NCI-H1694 (cell line): ENCODE measurements around the gene UNKL.

Experiments
- DNase-seq: peaks from one replicate; lab custom pipeline; 2025; lab: John Stamatoyannopoulos, UW

UNKL gene

DNA sequence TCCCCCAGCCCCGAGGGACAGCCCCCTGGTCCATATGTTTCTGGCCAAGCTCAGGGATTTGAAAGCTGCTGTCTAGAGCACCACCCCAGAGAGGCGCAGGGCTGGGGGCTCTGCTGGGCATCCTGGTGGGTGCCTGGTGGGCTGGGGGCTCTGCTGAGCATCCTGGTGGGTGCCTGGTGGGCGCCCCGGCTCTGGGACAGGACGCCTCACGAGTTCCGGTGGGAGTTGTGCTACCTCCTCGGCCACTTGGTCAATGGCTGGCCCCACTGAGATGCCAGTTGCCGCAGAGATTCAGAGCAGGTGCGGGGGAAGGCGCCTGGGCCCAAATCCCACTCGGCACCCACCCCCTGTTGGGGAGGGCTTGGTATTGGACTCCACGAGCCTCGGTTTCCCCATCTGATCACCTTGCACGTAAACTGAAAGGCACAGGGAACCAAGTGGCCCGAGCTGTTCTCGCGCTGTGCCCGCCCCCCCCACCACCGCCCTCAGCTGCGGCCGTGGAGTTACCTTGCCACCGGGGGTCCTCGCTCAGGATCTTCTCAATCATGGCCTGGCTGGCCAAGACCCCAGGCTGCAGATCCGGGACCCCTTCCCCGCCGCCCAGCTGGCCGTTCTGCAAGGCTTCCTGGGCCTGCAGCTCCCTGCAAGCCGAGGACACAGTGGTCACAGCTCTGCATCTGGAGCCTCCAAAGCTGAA lies 13.3 kb downstream of the UNKL start:
- DNase-seq: no peak

DNA sequence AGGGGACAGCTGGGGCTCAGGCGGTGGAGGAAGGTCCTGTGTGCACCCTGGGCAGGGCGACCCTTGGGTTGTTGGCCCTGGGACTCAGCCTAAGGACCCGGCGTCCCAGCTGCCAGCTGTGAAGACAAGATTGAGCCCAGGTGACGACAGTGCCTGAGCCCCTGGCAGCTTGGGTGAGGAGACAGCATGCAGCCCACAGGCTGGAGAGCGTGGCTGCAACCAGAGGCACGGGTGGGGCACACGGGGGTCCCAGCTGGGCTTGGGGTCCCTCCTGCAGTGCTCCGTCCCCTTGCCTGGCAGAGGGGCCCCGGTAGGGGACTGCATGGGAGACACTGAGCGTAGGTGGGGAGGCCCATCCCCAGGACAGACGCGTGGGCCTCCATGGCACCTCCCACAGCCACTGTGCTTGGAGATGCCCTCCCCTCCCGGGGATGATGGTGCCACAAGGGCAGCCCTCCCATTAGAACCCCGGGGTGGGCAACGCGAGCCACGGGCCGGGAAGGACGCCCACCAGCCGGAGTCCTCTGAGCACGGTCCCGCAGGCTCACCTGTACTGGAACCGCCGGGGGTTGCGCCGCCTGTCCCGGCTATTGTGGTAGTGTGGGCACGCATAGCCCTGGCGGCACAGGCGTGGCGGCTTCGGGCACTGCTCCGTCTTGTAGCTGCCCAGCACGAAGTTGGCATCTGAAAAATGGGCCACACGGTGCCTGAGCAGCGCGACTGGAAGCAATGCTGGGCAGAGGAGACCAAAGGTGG lies 15.5 kb downstream of the UNKL start:
- DNase-seq: no peak

DNA sequence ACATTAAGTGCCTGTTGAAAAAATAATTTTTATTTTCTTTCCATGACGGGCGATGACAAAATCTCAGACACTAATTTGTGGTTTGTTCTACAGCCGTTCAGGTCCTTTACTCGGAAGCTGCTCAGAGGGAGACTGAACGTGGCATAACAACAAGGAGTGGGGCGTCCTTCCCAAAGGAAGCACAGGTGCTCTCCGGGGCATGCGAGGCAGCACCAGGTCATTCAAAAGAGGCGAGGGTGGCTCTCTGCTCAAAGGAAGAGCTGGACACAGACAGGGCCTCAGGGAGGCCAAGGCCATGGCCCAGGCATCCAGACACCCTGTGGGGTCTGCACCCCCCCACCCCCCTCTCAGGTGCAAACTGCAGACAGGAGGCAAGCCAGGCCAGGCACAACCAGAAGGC lies 16.2 kb downstream of the UNKL start:
- DNase-seq: no peak

DNA sequence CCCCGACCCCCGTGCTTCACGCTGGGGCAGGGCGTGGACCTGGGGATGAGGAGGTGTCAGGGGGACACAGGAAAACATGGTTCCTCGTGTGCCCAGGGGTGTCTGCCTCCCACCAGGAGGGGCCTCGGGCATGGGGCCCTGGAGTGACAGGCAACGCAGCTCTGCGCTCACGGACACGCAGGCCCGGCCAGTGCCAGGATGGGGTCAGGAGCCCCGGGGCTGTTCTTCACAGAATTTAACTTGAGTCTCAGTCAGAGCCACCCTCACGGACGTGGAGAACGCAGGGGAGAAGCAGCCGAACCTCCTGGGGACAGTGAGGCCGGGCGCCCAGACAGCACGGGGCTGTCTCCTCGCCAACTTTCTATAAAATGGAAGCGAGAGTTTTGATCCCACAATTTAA lies 16.7 kb downstream of the UNKL start:
- DNase-seq: no peak

DNA sequence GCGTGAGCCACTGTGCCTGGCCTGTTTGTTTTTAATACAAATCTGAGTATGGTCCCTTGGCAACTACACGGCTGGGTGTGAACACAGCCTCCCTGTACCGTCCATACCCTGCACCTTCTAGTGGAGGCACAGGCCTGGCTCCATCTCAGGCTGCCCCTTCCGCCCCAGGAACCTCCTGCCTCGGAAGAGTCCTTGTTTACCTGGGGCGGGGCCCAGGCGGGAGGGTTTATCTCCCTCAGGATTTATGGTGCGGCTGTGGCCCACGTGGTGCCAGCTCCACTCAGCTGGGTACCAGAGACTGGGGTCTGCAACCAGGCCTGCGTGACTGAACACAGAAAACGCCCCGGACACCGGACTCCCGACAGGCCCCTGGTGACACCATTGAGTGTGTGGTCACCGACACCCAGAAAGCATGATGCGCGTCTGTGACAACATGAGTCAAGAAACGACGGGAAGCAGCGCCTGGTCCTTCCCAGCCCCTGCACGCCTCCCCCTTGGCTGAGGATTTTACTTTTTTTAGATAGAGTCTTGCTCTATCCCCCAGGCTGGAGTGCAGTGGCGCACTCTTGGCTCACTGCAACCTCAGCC lies 19.0 kb downstream of the UNKL start:
- no peak for DNase-seq

DNA sequence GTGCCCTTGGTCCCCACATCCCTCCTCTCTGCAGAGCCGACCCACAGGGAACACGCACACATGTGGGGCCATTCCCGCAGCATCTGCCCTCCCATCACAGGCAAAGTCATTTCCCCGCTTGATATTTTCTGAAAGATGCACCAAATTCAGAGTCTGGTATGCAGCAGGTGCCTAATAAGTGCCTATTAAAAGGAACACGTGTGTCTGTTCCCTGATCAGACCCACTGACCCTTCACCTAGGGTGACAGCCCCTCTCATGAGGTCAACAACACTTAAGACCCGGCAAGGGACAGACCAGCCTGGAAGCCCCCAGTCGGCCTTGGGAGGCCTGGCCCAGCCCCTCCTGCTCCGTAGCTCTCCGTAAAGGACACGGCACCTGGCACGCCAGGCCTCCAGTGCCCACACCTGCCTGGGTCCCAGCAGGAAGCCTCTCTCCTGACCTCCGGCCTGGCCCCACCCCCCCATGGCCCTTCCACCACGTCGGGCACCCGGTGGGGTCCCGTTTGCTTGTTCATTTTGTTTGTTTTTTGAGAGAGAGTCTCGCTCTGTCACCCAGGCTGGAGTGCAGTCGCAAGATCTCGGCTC lies 20.0 kb downstream of the UNKL start:
- no peak for DNase-seq

DNA sequence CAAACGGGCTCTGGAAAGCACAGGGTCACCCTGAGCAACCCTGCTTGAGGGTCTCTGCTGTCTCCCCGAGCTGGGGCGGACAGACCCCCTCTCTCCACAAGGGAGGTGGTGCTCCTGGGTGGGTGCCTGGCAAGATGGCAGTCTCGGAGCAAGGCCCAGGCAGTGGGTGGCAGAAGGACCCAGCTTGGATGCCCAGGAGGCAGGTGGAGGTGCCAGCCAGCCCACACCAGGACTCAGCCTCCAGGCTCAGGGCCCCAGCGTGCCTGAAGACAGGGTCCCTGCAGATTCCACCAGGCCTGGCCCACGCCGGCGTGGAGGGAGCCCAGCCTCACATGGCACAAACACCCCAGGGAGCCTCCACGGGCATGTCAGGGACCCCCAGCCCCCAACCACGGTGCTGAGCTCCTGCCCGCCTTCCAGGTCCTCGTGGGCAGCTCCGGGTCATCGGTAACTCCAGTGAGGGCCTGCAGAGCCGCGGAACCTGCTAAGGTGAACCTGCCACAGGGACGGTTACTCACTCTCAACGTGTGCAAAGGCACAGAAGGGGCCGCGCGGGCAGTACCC lies 20.8 kb downstream of the UNKL start:
- DNase-seq: no peak

DNA sequence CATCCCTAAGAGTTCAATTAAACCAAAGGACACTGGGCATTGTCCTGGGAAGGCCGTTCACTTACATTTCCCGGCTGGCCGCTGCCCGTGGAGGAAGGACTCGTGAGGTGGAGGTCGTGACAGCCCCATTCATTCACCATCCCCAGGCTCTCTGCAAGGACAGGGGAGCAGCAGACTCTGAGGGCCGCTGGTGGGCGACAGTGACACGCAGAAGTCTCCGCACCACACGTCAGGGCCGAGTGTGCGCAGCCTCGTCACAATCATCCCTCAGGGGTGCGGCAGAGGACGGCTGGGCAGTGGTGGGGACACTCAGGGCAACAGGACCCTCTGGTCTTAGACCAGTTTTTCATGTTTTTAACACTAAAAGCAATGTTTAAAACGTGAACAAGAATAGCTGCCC lies 21.7 kb downstream of the UNKL start:
- DNase-seq: no peak

DNA sequence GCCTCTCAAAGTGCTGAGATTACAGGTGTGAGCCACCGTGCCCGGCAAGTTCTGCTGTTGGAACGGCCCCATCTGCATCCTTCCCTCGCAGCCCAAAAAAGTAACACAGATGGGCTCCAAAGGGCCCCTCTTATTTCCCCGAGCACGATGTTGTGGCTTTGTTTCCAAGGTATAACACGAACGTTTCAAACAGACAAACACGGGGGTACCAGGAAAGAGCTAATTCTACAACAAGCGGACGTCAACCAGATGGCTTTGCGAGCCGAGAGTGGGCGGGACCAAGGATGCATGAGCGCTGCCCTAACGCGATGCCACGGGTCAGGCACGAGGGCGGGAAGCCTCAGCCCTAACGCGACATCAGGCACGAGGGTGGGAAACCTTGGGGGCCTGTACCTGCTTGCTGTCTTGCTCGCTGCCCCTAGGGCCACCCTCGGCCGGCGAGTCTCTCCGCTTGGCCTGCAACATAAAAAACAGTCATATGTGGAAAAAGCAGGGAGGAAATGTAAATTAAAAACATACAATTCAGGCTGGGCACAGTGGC lies 24.2 kb downstream of the UNKL start:
- DNase-seq: no peak

DNA sequence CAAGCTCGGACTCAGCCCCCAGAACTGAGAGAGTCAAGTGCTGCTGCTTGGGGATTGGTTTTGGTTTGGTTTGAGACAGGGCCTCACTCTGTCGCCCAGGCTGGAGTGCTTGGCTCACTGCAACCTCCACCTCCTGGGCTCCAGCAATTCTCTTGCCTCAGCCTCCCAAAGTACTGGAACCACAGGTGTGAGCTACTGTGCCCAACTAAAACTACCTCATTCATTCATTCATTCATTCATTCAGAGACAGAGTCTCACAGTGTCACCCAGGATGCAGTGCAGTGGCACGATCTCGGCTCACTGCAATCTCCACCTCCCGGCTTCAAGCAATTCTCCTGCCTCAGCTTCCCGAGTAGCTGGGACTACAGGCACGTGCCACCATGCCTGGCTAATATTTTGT lies 24.7 kb downstream of the UNKL start:
- no peak for DNase-seq

DNA sequence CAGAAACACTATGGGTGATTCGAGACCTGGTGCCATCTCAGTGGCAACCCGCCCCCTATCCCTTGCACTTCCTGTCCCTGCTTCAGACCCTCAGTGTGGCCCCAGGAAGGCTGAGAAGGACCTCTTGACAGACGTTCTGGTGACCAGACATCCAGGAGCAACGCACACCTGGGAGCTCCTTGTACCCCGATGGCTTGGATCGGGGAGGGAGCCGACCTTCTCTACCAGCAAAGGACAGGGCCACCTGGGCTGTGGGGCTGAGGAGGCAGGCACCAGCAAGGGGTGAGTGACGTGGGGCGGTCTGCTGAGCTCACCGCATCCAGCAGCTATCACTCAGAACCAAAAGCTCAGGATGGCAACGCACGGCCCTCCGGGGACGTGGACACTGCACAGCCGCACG lies 27.2 kb downstream of the UNKL start:
- DNase-seq: no peak

DNA sequence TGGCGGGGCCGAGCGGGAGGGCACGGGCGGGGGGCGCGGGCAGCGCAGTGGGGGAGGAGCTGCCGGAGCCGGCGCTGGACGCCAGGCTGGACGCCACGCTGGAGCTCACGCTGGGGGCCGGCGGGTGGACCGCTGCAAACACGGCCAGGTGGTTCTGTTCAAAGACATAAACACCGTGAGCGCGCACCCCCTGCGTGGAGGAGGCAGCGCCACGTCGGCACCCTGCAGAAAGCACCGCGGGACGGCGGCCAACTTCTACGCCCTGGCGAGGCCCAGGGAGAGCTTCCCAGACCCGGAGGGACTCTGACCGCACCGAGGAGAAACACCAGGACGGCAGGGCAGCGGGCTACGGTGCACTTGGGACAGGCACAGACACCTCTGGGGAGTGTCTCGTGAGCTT lies 29.3 kb downstream of the UNKL start:
- no peak for DNase-seq

DNA sequence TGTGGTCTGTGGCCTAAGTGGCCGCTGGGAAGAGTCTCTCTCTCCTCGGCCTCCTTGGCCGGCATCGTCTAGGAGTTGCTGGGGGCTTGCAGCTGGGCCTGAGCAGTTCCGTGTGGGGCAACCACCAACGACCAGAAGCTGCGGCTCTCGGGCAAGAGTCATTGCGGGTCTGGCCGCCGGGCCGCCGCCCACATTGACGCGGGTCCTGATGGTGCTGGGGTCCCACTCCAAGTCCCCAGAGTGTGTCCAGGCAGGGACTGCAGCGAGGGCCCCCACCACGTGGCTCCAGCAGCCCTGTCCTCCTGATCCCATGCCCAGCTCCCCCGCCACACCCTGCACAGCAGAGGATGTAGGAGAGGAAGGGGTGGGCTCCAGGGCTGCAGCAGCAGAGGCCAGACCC lies 30.9 kb downstream of the UNKL start:
- no peak for DNase-seq

DNA sequence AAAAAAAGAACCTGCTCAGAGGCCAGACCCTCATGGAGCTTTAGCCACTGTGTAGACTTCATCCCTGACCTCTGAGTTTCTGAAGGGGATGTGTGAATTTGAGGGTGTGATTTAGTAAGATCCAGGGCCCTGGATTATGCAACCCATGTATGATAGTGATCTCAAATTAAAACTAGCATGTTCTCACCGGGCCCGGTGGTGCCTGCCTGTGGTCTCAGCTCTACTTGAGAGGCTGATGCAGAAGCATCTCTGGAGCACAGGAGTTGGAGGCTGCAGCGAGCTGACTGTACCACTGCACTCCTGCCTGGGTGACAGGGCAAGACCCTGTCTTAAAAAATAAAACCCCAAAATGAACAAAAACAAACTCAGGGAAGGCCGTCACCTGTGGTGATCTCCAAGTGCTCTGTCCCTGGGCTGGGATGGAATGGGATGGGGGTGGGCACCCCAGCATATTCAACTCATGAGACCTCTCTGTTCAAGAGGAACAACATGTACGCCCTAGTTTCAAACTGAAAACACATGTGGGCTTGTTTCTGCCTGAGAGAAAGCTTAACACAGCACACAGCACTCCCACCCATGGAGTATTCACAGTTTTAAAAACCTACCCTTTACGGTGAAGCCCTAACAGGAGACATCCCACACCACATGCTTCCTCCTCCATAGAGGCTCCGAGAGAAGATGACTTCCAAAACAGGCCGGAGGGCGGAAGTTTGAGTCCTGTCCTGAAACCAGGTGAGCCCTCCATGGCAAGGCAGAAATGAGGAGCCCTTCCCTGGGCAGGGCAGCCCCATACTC lies 32.7 kb downstream of the UNKL start:
- DNase-seq: no peak

DNA sequence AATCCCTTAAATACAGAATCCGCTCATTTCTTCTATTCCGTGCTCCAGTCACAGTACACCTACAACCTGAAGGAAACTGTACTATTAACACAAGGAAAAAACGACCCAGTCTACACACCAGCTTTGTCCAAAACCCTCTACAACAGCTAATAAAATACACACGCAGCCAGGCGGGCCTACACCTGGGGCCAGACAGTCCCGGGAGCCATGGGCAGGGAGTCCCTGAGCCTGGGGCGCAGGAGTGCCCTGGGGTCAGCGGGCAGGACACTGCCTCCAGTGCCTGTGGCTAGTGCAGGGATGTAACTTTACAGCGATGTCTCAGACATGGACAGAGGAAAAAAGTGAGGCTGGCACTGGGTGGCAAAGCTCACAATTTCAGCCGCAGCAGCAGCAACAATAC lies 34.3 kb downstream of the UNKL start:
- no peak for DNase-seq

DNA sequence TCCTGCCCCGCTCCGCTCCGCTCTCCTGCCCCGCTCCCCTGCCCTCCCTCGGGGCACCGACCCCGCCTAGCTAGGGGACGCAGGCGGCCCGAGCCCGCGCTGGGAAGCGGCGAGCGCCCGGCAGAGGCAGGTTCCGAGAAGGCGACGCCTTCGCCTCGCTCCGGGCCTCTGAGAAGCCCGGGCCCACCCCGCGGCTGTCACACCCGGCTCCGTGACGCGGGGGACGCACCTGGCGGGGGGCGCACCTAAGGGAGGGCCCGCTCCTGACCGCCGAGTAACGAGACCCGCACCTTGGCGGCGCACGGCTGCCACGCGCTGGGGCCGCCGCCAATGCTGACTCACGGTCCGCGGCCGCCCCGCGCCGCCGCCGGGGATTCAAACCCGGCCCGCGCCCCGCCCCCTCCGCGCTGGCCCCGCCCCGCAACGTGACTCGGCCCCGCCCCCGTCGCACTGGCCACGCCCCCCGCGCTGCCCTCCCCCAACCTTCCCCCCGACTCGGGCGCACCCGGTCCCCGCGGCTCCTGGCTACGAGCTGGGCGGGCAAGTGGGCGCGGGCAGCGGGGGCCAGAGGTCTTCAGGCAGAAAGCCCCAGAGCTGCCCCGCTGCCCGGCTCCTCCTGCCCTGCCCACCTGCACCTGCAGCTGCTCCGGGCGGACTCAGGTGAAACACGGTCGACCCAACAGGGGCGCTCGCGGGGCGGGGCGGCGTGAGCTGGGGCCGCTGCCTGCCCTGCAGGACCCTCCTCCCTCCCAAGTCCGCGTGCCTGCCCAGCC lies 35.0 kb downstream of the UNKL start:
- no peak for DNase-seq

DNA sequence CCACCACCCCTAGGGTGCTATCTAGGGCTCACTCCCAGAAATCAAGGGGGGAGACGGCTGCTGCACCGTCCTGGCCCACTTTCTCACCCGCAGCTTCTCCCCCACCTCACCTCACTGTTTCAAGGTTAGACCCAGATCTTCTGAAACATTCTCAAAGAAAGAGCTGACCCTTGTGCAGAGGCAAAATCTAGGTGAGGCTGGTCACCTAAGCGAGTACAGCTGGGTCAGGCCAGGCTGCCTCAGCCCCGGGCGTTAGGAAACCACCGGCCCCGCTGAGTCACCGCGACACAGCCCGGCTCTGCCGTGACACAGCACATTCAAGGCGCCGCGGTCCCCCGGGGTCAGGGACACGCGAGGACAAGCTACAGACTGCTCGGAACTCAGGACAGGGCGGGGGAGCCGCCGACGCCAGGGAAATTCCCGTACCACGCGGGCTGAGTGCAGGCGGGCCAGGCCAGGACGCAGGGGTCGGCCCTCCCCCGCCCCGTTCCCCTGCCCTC lies 35.6 kb downstream of the UNKL start:
- no peak for DNase-seq

DNA sequence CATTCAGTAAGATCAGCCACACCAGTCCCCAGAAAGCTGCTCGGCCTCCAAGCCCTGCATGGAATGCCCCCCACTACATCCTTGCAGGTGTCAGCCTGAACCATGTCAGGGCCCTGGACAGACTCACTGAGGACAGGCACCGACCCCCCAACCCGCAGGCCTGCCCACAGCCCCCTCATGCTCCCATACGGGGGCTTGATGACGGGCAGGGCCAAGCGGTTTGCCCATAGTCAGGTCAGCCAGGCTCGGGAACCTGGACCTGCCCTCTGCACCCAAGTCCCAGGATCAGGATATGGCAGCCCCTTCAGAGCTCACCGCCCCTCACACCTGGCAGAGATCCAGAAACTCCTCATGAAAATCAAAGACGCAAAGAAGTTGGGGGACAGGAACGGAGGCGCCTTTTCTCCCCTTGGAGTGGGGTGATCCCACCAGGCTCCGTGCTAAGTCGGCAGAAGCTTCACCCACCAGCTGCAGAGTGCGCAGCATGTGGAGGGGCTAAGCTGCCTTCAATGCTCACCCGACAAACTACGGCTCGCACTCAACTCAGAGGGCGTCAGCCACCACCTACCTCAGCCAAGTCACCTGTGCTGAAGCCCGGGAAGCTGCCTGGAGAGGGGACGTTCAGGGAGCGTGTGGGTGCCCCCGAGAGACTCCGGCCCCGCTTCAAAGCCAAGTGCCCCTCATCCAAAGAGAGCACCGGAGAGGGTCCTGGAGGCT lies 36.3 kb downstream of the UNKL start:
- no peak for DNase-seq

DNA sequence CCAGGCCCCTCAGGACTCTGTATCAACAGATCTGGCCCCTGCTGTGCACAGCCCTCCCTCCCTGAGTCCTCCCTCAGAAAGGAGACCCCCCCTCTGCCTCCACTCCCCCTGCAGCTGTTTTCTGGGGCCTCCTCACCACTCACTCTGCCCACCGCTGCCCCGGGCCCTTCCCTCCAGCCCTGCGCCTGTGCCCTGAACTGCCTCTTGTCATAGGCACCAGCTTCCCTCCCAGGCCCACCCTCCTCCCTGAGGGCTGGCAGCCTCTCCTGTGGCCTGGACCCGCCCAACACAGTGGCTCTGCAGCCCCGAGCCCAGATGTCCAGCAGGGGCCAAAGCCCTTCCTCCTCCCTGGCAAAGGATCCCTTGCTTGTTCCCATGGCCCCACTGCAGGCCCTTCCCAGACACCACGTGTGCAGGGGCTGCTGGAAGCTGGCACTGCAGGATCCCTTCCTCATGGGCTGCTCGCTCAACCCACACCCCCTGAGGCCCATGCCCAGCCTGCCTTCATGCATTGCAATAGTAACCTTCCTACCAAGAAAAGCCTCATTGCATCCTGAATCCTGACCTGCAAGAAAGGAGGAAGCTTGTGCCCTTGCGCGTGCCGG lies 37.0 kb downstream of the UNKL start:
- no peak for DNase-seq
